ENCODE measurements around the gene OLA1.
A peak's percentile ranks its signal among the peaks of the same experiment; 100 is the strongest.

OLA1 gene

GRCh38 chr2:174180165-174180724 lies 68.1 kb downstream of the OLA1 start:
- DNase-seq: no peak

DNA sequence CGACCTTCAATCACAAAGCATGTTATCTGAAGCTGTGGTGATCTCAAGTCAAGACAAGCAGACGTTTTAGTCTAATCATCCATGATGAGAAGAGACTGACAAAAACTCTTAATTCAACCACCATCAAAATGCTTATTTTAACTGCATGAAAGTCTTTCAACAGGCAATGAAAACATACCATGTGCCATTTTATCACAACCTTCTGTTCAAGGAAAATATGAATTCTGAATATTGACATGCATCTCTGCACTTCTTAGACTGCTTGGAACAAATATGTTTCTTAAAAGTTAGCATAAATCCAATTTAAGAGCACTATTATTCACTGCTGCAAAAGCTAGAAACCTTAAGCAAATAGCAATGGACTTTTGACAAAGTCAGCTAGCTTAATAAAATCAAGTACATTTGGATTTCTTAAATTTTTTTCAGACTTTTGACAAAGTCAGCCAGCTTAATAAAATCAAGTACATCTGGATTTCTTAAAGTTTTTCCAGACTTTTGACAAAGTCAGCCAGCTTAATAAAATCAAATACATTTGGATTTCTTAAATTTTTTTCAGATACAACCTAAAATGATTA lies 70.9 kb downstream of the OLA1 start:
- no peak for DNase-seq

- DNase-seq: peak in 1 of 58 donors; percentile 3
Measured at GRCh38 chr2:174176898-174177297, 71.4 kb downstream of the OLA1 start.

- no peak for DNase-seq
Measured at GRCh38 chr2:174174741-174175140, 73.6 kb downstream of the OLA1 start.

- DNase-seq: no peak
Measured at GRCh38 chr2:174172802-174173355, 75.5 kb downstream of the OLA1 start.

DNA sequence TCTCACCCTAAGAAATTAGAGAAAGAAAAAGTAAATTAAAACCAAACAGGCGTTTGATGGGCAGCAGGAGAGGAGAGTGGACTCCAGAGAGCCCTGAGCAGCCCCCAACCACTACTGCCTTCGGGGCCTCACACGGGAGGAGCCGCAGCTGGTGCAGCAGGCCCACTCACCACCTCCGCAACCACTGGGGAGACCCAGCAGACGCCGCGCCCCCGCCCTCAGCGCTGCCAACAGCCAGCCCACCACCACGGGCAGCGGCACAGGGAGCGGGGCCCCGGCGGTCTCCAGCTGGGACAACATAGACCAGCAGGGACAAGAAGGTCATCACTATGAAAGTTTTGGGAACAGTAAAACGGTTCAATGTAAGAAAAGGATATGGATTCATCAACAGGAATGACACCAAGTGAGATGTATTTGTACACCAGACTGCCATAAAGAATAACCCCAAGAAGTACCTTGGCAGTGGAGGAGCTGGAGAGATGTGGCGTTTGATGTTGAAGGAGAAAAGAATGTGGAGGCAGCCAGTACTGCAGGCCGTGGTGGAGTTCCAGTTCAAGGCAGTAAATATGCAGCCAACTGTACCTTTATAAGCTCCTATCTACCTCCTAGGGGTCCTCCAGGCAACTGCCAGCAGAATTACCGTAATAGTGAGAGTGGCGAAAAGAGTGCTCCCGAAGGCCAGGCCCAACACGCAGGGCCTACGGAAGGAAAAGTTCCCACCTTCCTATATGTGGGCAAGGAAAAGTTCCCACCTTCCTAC lies 76.5 kb downstream of the OLA1 start:
- no peak for DNase-seq

DNA sequence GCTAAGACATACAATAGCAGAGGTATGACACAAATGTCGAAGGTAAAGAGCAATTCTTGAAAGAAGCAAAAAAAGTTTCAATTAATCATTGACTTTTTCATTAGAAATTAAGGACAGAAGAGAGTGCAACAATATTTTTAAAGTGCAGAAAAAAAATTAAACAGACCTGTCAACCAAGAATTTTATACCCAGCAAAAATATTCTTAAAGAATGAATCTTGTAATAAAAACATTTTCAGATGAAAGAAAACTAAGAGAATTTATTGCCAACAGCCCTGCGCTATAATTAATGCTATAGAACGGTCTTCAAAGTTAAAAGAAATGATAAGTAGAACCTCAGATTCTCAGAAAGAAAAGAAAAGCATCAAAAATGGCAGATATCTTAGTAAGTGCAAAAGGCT lies 79.0 kb downstream of the OLA1 start:
- no peak for DNase-seq

GRCh38 chr2:174166261-174166660 lies 82.1 kb downstream of the OLA1 start:
- no peak for DNase-seq

- no peak for DNase-seq
Measured at GRCh38 chr2:174161490-174161889, 86.8 kb downstream of the OLA1 start.

DNA sequence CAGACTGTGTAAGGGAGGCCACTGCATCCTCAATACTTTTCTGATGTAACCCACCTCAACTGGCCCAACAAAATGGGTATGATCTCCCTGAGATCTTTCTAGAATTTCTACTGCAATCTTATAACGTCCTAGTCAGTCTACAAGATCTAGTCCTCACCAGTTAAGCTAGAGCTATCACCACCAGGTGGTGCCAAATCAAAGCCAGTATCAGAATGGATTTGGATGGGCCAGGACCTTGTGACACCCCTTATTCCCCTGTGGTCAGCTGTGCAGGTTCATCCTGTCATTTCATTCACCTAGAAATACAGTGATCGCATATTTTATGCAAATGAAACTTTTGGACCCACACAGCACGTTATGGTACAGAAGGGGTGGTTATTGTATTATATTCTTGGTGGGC lies 90.3 kb downstream of the OLA1 start:
- DNase-seq: peak in 8 of 58 donors; percentile 0 to 9 (median 2)

- DNase-seq: no peak
Measured at GRCh38 chr2:174157053-174157452, 91.3 kb downstream of the OLA1 start.

DNA sequence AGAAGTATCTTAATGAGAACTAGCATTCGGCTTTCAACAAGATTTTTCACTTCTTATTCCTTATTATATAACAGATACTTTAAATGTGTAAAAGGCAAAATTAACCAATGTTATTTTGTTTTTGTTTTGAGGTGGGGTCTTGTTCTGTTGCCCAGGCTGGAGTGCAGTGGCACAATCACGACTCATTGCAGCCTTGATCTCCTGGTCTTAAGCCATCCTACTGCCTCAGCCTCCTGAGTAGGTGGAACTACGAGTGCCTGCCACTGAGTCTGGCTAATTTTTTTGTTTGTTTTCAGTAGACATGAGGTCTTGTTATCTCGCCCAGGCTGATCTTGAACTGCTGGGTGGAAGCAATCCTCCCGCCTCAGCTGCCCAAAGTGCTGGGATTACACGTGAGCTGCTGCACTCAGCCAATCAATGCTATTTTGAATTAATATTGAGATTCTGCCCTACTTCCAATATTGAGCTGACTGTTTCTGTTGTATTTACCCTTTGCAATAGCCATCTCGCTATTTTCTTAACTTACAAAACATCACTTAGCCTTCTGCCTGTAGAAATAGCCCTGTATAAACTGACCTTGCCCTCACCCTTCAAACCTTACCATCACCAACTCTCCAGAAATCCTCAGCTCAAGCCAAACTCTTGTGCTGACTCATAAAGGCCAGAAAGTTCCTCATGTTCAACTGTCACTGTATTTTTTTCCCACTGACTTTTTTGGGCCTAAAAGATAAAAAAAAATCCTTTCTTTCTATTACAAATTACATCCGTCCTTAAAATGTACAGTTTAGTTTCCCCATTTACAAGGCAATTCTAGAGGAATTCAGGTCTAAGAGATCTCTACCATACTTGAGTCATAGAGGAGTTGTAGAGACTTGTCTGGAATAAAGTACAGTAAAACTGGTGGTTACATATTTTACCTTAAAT lies 94.3 kb downstream of the OLA1 start:
- DNase-seq: no peak

GRCh38 chr2:174149530-174149929 lies 98.8 kb downstream of the OLA1 start:
- DNase-seq: no peak

DNA sequence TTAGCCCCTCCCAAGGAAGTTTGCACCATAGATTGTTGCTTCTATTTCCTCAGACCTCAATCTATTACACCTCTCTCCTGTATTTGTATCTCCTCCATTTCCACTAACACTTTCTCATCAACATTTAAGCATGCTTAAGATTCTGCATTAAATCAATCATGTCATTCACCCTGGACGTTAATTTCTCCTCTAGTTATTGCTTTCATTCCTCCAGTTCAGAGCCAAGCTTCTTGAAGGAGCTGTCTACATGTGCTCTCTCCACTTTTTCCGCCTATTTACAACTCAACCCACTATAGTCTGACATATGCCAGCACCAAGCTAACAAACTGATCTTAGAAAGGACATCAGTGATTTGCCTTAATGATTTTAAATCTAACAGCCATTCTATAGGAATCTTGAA lies 99.5 kb downstream of the OLA1 start:
- DNase-seq: no peak

DNA sequence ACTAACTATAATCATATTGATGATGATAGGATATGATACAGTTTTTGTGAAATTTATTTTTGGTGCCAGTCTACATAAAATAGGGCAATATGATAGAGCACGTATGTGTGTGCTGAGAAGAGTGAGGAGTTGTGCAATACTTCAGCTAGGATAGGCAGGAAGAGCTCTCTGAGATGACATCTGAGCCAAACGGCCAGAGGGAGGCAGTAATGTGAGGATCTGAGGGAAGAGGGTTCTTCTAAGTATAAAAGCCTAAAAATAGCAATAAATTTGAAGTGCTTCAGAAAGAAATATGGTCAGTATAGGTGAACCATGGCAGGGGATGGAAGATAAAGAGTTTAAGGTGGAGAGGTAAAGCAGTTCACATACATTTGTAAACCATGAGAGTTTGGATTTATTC lies 102.5 kb downstream of the OLA1 start:
- no peak for DNase-seq

- DNase-seq: no peak
Measured at GRCh38 chr2:174142290-174142689, 106.0 kb downstream of the OLA1 start.

- no peak for DNase-seq
Measured at GRCh38 chr2:174138161-174138560, 110.2 kb downstream of the OLA1 start.

- no peak for DNase-seq
Measured at GRCh38 chr2:174135981-174136380, 112.4 kb downstream of the OLA1 start.

DNA sequence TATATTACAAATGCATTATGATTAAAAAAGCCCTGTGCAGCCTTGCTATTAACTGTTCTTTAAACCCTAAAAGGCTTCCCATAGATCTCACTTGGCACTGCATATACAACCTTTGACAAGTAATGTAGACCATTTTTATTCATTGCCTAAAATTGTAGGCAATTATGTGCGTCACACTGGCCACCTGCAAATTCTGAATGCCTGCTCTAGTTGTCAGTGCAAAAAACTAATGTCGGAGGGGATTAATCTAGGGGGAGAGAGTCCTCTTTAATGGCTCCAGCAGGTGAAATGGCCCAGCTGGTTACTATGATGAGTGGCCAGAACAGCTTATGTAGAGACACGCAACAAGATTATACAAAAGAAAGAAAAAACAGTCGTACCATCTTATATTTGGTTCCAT lies 123.2 kb downstream of the OLA1 start:
- DNase-seq: no peak

DNA sequence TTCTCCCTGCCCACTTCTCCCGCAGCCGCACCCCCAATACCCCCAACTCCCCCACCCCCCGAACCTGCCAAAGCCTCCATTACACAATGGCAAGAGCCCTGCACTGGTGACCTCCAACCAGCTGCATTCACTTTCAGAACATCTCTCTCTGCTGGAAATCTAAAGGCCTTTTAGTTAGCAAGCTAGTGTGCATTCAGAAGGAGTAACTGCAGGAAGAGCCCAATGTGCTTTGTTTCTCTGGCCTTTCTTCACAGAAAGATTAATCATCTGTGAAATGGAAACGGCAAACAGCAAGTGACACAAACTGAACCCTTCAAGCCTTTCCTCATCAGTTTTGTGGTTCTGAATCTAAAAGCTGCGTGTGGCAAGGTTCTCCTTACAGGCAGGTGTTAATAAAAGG lies 124.2 kb downstream of the OLA1 start:
- no peak for DNase-seq

GRCh38 chr2:174122185-174122584 lies 126.1 kb downstream of the OLA1 start:
- DNase-seq: no peak

DNA sequence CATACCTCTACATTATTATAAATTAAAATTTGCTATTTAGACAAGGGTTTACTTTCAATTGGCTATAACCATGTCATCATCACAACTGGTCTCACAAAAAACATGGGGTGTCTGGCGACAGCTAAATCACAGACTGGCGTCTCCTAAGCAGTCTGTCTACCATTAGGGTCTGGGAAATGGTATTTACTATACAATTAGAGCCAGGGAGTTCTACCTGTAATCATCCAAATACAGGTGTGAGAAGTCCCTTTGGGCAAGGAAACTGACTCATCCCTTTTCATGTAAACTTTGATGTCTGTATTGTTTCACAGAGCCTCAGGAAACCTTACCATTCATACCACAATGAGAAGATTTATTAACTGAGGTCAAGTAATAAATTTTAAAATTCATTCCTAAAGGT lies 126.7 kb downstream of the OLA1 start:
- no peak for DNase-seq
